ENCODE data around the gene IL22.

The IL22 gene

GRCh38 chr12:68267892-68268396 lies 14.5 kb upstream of the IL22 start:
- no peak for TF ChIP-seq CTCF (IDR thresholded peaks at IDR 0.05)
- no peak overlapping the region for H3K27ac ChIP-seq
- no peak for DNase-seq (ENCODE audit: low spot score)
- H3K4me3 ChIP-seq: no peak overlapping the region

GRCh38 chr12:68264857-68265256 lies 11.5 kb upstream of the IL22 start:
- no peak for DNase-seq (ENCODE audit: low spot score)
- Histone ChIP-seq H3K27ac (no peak overlapping the region), H3K4me3 (no peak overlapping the region)
- no peak for TF ChIP-seq CTCF (IDR thresholded peaks at IDR 0.05)

- Histone ChIP-seq H3K27ac (no peak overlapping the region), H3K4me3 (no peak overlapping the region)
- no peak for DNase-seq (ENCODE audit: low spot score)
- no peak for TF ChIP-seq CTCF (IDR thresholded peaks at IDR 0.05)
Measured at GRCh38 chr12:68264158-68264855, 10.9 kb upstream of the IL22 start.

GRCh38 chr12:68263366-68263765 lies 10.0 kb upstream of the IL22 start:
- TF ChIP-seq CTCF (IDR thresholded peaks at IDR 0.05): no peak
- H3K4me3 ChIP-seq: no peak overlapping the region
- H3K27ac ChIP-seq: no peak overlapping the region
- DNase-seq (ENCODE audit: low spot score): no peak

- no peak for DNase-seq (ENCODE audit: low spot score)
- no peak for TF ChIP-seq CTCF (IDR thresholded peaks at IDR 0.05)
- Histone ChIP-seq H3K4me3 (no peak overlapping the region), H3K27ac (no peak overlapping the region)
Measured at GRCh38 chr12:68261896-68262295, 8.5 kb upstream of the IL22 start.

GRCh38 chr12:68260153-68260552 lies 6.7 kb upstream of the IL22 start:
- no peak overlapping the region for H3K4me3 ChIP-seq
- no peak for TF ChIP-seq CTCF (IDR thresholded peaks at IDR 0.05)
- H3K27ac ChIP-seq: no peak overlapping the region
- DNase-seq (ENCODE audit: low spot score): no peak

- no peak for DNase-seq (ENCODE audit: low spot score)
- no peak overlapping the region for H3K4me3 ChIP-seq
- no peak overlapping the region for H3K27ac ChIP-seq
- TF ChIP-seq CTCF (IDR thresholded peaks at IDR 0.05): no peak
Measured at GRCh38 chr12:68259318-68259940, 6.0 kb upstream of the IL22 start.
